NT2/D1 (cell line): Measurements from ENCODE around the gene PNLIP.

Source experiments
- SUZ12 ChIP-seq: IDR thresholded peaks from 2 replicates; pipeline ENCODE4 v1.6.1; 2011; ENCODE audit not compliant: insufficient read length, insufficient read depth; ENCODE audit errors: extremely low read depth
- YY1 ChIP-seq: IDR thresholded peaks from 2 replicates; pipeline ENCODE4 v1.6.1; 2011; ENCODE audit not compliant: insufficient read length, insufficient read depth
- ZNF274 ChIP-seq: IDR thresholded peaks from 2 replicates; pipeline ENCODE4 v1.6.1; 2011; ENCODE audit warnings: mild to moderate bottlenecking, low read depth, low read length

DNA sequence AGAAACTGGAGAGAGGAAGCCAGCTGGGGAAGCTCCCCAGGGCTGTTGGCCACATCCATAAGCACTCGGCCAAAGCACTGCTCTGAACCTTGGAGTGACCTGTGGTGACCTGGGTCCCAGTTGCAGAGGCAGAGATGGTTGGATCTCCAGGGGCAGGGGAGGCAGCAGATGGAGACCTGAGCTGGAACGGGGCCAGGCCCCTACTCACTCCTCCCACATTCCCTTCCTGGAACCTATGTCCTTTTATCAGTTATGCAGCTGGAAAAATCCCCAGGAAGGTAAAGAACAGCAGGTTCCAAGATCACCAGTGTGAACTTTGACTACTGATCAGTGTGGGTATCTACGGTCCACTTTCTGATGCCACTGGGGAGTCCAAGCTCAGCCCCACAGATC, 65.4 kb downstream of the PNLIP start:
- TF ChIP-seq ZNF274 (no peak), YY1 (no peak), SUZ12 (no peak)
